HepG2 (cell line): ENCODE data around the gene GAS2L1. TPM values are rescaled to one million over a fixed set of nuclear protein-coding genes. Genes with fewer than 3 reads are reported as not detected.

Experiments used
- CCDC6 ChIP-seq: sonication (generic); formaldehyde crosslinking; IDR thresholded peaks from 2 replicates; pipeline ENCODE4 v1.8.1; 2022; ENCODE audit warnings: mild to moderate bottlenecking, missing genetic modification reagents, moderate library complexity
- EEA1 ChIP-seq: sonication (generic); formaldehyde crosslinking; IDR thresholded peaks from 2 replicates; pipeline ENCODE4 v1.5.1; 2020; ENCODE audit warnings: mild to moderate bottlenecking, missing genetic modification reagents, borderline replicate concordance
- GFI1 ChIP-seq: sonication (generic); formaldehyde crosslinking; IDR thresholded peaks from 2 replicates; pipeline ENCODE4 v1.5.0; 2020; ENCODE audit warnings: missing genetic modification reagents, mild to moderate bottlenecking, borderline replicate concordance
- HDAC2 ChIP-seq: sonication (generic); formaldehyde crosslinking; IDR thresholded peaks from 2 replicates; pipeline ENCODE4 v1.4.0; 2020; ENCODE audit warnings: missing genetic modification reagents
- MLXIP ChIP-seq: sonication (generic); formaldehyde crosslinking; IDR thresholded peaks from 2 replicates; pipeline ENCODE4 v1.9.0; 2021; ENCODE audit warnings: missing genetic modification reagents, borderline replicate concordance
- NFRKB ChIP-seq: fragments of 450-650 bp; IDR thresholded peaks from 2 replicates; pipeline ENCODE4 v1.6.1; 2017
- RARA ChIP-seq: IDR thresholded peaks from 2 replicates; pipeline ENCODE4 v1.6.1; 2016; ENCODE audit warnings: missing genetic modification reagents, missing compliant biosample characterization
- SKI ChIP-seq: fragments of 450-650 bp; IDR thresholded peaks from one replicate; pipeline ENCODE4 v1.6.1; 2018; ENCODE audit warnings: mild to moderate bottlenecking; ENCODE audit not compliant: partially characterized antibody
- SP140L ChIP-seq: sonication (generic); formaldehyde crosslinking; IDR thresholded peaks from 2 replicates; pipeline ENCODE4 v1.4.0; 2020; ENCODE audit warnings: missing genetic modification reagents, borderline replicate concordance
- SP5 ChIP-seq: IDR thresholded peaks from 2 replicates; pipeline ENCODE4 v1.6.1; 2016; ENCODE audit warnings: low read depth, borderline replicate concordance
- SSRP1 ChIP-seq: IDR thresholded peaks from 2 replicates; pipeline ENCODE4 v1.6.1; 2016; ENCODE audit warnings: control low read depth
- ZFP82 ChIP-seq: sonication (generic); formaldehyde crosslinking; IDR thresholded peaks from 2 replicates; pipeline ENCODE4 v1.5.1; 2020; ENCODE audit warnings: mild to moderate bottlenecking, missing genetic modification reagents, borderline replicate concordance
- ZIK1 ChIP-seq: sonication (generic); formaldehyde crosslinking; IDR thresholded peaks from 2 replicates; pipeline ENCODE4 v1.5.0; 2020; ENCODE audit warnings: mild to moderate bottlenecking, low read depth, missing genetic modification reagents, borderline replicate concordance
- ZMYM2 ChIP-seq: sonication (generic); formaldehyde crosslinking; IDR thresholded peaks from 2 replicates; pipeline ENCODE4 v1.8.0; 2022; ENCODE audit warnings: mild to moderate bottlenecking, missing genetic modification reagents
- ZNF484 ChIP-seq: sonication (generic); formaldehyde crosslinking; IDR thresholded peaks from 2 replicates; pipeline ENCODE4 v1.5.1; 2020; ENCODE audit warnings: mild to moderate bottlenecking, low read depth, missing genetic modification reagents, borderline replicate concordance
- ZNF652 ChIP-seq: IDR thresholded peaks from 2 replicates; pipeline ENCODE4 v1.6.1; 2016; ENCODE audit warnings: low read depth, borderline replicate concordance
- ZNF773 ChIP-seq: sonication (generic); formaldehyde crosslinking; IDR thresholded peaks from 2 replicates; pipeline ENCODE4 v1.4.0; 2020; ENCODE audit warnings: missing genetic modification reagents, borderline replicate concordance
- ZNF790 ChIP-seq: sonication (generic); formaldehyde crosslinking; IDR thresholded peaks from 2 replicates; pipeline ENCODE4 v1.8.0; 2022; ENCODE audit warnings: missing genetic modification reagents, mild to moderate bottlenecking, borderline replicate concordance
- ZNF83 ChIP-seq: sonication (generic); formaldehyde crosslinking; IDR thresholded peaks from 2 replicates; pipeline ENCODE4 v1.4.0; 2020; ENCODE audit warnings: missing genetic modification reagents, mild to moderate bottlenecking, borderline replicate concordance
- ZNF841 ChIP-seq: sonication (generic); formaldehyde crosslinking; IDR thresholded peaks from 2 replicates; pipeline ENCODE4 v1.8.1; 2023; ENCODE audit warnings: missing genetic modification reagents, borderline replicate concordance
- ZNF883 ChIP-seq: sonication (generic); formaldehyde crosslinking; IDR thresholded peaks from 2 replicates; pipeline ENCODE4 v1.5.1; 2020; ENCODE audit warnings: mild to moderate bottlenecking, missing genetic modification reagents; ENCODE audit errors: not compliant biosample characterization
- polyA plus RNA-seq, 8 experiments: library from polyadenylated mRNA; depleted of rRNA in 3 of 8; stranded (reverse) in 7 of 8; unstranded in 1 of 8; fragments of >200 nt; fragmentation: Illumina TruSeq in 4 of 8; extraction: Trizol in 4 of 8; gene quantifications; 2 replicates each; pipeline versions ENCODE4 v1.2.1 to v1.2.3, GENCODE V29; 2011 to 2016; ENCODE audit warnings: low read depth in 4 of 8, missing spikeins in 1 of 8, mixed read lengths in 1 of 8; ENCODE audit not compliant: insufficient read depth in 1 of 8
- total RNA-seq, 5 experiments: library from RNA; depleted of rRNA; stranded (reverse); fragments of >200 nt; fragmentation: Illumina TruSeq; extraction: Trizol; gene quantifications; 2 replicates each; pipeline ENCODE4 v1.2.3, GENCODE V29; 2016; ENCODE audit warnings: low read depth in 1 of 5
- TF ChIP-seq, protein P1 (sequence below): IDR thresholded peaks from 2 replicates; pipeline ENCODE4 v1.6.1; 2016; ENCODE audit warnings: missing genetic modification reagents, missing compliant biosample characterization
- TF ChIP-seq, protein P2 (sequence below): sonication (generic); formaldehyde crosslinking; IDR thresholded peaks from 2 replicates; pipeline ENCODE4 v1.5.1; 2020; ENCODE audit warnings: mild to moderate bottlenecking, missing genetic modification reagents, moderate library complexity

GAS2L1 gene
- total and polyA plus RNA-seq, 2 of the 13 experiments (the other 11 are each of a cell fraction or from before 2014, with no cell fraction given): 1.8 to 3.3 TPM

DNA sequence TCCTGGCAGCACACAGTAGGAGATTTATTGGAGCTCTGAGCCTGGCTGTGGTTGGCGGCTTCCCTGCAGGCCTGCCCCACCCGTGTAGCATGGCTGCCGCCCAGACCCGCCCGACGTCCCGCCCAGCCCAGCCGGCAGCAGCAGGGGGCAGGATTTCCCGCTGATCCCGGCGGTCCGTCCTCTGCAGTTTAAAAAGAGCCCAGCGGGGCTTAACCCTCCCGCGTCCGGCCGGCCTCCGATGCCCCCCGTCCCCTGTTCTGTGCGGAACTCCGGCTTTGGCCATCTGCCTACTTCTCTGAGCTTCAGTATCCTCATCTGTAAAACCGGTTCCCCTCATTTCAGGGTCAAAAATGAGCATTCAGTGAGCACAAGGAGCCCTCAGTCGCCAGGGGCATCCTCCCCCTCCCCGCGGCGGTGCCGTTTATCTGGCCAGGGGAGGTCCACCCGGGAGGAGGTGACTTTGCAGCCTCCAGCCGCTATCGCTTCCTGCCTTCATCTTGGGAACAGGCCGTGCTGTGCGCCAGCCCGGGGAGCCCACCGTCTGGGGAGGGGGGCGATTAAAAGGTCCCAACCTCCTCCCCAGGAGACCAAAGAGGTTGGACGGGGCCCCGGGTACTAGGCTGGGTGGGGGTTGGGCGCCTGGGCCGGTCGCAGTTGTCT is at the start of gene GAS2L1 (continued):
- TF ChIP-seq, protein P1, sequence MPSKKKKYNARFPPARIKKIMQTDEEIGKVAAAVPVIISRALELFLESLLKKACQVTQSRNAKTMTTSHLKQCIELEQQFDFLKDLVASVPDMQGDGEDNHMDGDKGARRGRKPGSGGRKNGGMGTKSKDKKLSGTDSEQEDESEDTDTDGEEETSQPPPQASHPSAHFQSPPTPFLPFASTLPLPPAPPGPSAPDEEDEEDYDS (CRISPR knock-in tag): no peak
- TF ChIP-seq ZNF841 (CRISPR knock-in tag): no peak
- TF ChIP-seq, protein P2, sequence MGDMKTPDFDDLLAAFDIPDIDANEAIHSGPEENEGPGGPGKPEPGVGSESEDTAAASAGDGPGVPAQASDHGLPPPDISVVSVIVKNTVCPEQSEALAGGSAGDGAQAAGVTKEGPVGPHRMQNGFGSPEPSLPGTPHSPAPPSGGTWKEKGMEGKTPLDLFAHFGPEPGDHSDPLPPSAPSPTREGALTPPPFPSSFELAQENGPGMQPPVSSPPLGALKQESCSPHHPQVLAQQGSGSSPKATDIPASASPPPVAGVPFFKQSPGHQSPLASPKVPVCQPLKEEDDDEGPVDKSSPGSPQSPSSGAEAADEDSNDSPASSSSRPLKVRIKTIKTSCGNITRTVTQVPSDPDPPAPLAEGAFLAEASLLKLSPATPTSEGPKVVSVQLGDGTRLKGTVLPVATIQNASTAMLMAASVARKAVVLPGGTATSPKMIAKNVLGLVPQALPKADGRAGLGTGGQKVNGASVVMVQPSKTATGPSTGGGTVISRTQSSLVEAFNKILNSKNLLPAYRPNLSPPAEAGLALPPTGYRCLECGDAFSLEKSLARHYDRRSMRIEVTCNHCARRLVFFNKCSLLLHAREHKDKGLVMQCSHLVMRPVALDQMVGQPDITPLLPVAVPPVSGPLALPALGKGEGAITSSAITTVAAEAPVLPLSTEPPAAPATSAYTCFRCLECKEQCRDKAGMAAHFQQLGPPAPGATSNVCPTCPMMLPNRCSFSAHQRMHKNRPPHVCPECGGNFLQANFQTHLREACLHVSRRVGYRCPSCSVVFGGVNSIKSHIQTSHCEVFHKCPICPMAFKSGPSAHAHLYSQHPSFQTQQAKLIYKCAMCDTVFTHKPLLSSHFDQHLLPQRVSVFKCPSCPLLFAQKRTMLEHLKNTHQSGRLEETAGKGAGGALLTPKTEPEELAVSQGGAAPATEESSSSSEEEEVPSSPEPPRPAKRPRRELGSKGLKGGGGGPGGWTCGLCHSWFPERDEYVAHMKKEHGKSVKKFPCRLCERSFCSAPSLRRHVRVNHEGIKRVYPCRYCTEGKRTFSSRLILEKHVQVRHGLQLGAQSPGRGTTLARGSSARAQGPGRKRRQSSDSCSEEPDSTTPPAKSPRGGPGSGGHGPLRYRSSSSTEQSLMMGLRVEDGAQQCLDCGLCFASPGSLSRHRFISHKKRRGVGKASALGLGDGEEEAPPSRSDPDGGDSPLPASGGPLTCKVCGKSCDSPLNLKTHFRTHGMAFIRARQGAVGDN (CRISPR knock-in tag): peak; percentile 71
- peak; percentile 45 for TF ChIP-seq CCDC6
- TF ChIP-seq ZNF883: no peak
- TF ChIP-seq HDAC2: peak; percentile 23; the same call in 1 of the 2 replicates
- TF ChIP-seq MLXIP (CRISPR knock-in tag): no peak
- no peak for TF ChIP-seq SP140L (CRISPR knock-in tag)
- TF ChIP-seq ZNF652 (CRISPR knock-in tag): peak; percentile 98
- no peak for TF ChIP-seq ZNF790 (CRISPR knock-in tag)
- no peak for TF ChIP-seq ZNF484 (CRISPR knock-in tag)
- TF ChIP-seq RARA: no peak
- peak; percentile 49; the same call in 1 of the 2 replicates for TF ChIP-seq SP5 (CRISPR knock-in tag)
- no peak for TF ChIP-seq NFRKB
- no peak for TF ChIP-seq ZNF773
- no peak for TF ChIP-seq EEA1 (CRISPR knock-in tag)
- no peak for TF ChIP-seq ZFP82 (CRISPR knock-in tag)
- no peak for TF ChIP-seq ZNF83
- no peak for TF ChIP-seq SSRP1
- TF ChIP-seq GFI1: peak; percentile 66; the same call in 1 of the 2 replicates
- no peak; the same call in 1 of the 2 replicates for TF ChIP-seq ZIK1
- peak; percentile 49 for TF ChIP-seq SKI
- peak; percentile 78; the same call in 1 of the 2 replicates for TF ChIP-seq ZMYM2 (CRISPR knock-in tag)
